OCI-LY7 (cell line): Measurements from ENCODE around the gene ZDHHC14. TPM values are rescaled to one million over a fixed set of nuclear protein-coding genes. Genes with fewer than 3 reads are reported as not detected.
"Not testable (repeated sequence)": the region's sequence is repeated elsewhere in the genome, so short reads cannot be mapped to it uniquely, and the experiment has no call there.

Experiments
- BruUV-seq: library from RNA; stranded (reverse); fragments of 400-500 nt; replicated peaks from 2 replicates; lab custom pipeline; 2021; lab: Mats Ljungman, UMichigan
- CTCF ChIA-PET: fragments of 300-600 bp; sonication (Branson Sonifier 250); formaldehyde crosslinking; loops from one replicate; lab custom pipeline; 2022; ENCODE audit warnings: antibody characterized with exemption; ENCODE audit not compliant: unreplicated experiment; lab: Charles Lee
- POLR2A ChIA-PET: fragments of 300-600 bp; sonication (Branson Sonifier 250); formaldehyde crosslinking; loops from one replicate; lab custom pipeline; 2022; ENCODE audit warnings: antibody characterized with exemption; lab: Charles Lee
- DNase-seq: peaks from one replicate; pipeline ENCODE4 v3.0.0-alpha.2; 2015; ENCODE audit warnings: low spot score
- H2AFZ ChIP-seq: fragments of 200-600 bp; sonication (generic), shearing (Covaris generic); 2 replicates; pipeline ENCODE4 v1.6.1; 2014; ENCODE audit warnings: mild to moderate bottlenecking, antibody characterized with exemption, low read length, moderate library complexity
- H3K27ac ChIP-seq: fragments of 200-600 bp; sonication (generic); 2 replicates; pipeline ENCODE4 v1.5.1; 2014; ENCODE audit warnings: mixed run types, low read depth, mild to moderate bottlenecking, moderate library complexity, low read length, inconsistent platforms; ENCODE audit not compliant: poor library complexity, severe bottlenecking
- H3K36me3 ChIP-seq: fragments of 200-600 bp; sonication (generic); 2 replicates; pipeline ENCODE4 v1.6.1; 2014; ENCODE audit warnings: mild to moderate bottlenecking, antibody characterized with exemption, low read length, moderate library complexity, mixed read lengths; ENCODE audit not compliant: insufficient read depth
- H3K4me1 ChIP-seq: fragments of 200-600 bp; sonication (generic); 2 replicates; pipeline ENCODE4 v1.5.1; 2014; ENCODE audit warnings: mild to moderate bottlenecking, low read length; ENCODE audit not compliant: insufficient read depth, poor library complexity, severe bottlenecking
- H3K4me2 ChIP-seq: fragments of 200-600 bp; sonication (generic); 2 replicates; pipeline ENCODE4 v1.6.1; 2014; ENCODE audit warnings: mild to moderate bottlenecking, low read length
- H3K4me3 ChIP-seq: fragments of 200-600 bp; sonication (generic); 2 replicates; pipeline ENCODE4 v1.5.1; 2014; ENCODE audit warnings: mild to moderate bottlenecking, low read depth, low read length; ENCODE audit not compliant: poor library complexity, severe bottlenecking
- H3K79me2 ChIP-seq: fragments of 200-600 bp; sonication (generic); 2 replicates; pipeline ENCODE4 v1.6.1; 2016; ENCODE audit warnings: low read depth, mild to moderate bottlenecking, low read length, moderate library complexity, mixed read lengths; ENCODE audit not compliant: insufficient read depth
- H3K9me2 ChIP-seq: fragments of 200-600 bp; sonication (generic); 2 replicates; pipeline ENCODE4 v1.6.1; 2016; ENCODE audit warnings: mild to moderate bottlenecking, low read length, mixed read lengths; ENCODE audit not compliant: insufficient read depth
- H3K9me3 ChIP-seq: fragments of 200-600 bp; sonication (generic); 2 replicates; pipeline ENCODE4 v1.6.1; 2014; ENCODE audit warnings: mild to moderate bottlenecking, mixed run types, low read length, mixed read lengths
- H4K20me1 ChIP-seq: fragments of 200-600 bp; sonication (generic); 2 replicates; pipeline ENCODE4 v1.6.1; 2014; ENCODE audit warnings: mild to moderate bottlenecking, antibody characterized with exemption, low read length, moderate library complexity, mixed read lengths; ENCODE audit not compliant: insufficient read depth
- EZH2phosphoT487 ChIP-seq: fragments of 200-600 bp; sonication (generic); IDR thresholded peaks from 2 replicates; pipeline ENCODE4 v1.6.1; 2018; ENCODE audit warnings: low read depth, borderline replicate concordance, mild to moderate bottlenecking, mixed run types, antibody characterized with exemption, low read length, moderate library complexity, mixed read lengths
- intact Hi-C: fragments of 100-400 bp; cut with micrococcal nuclease; formaldehyde crosslinking; loops from one replicate; pipeline ENCODE4 v1.10.0; 2022; ENCODE audit not compliant: unreplicated experiment
- total RNA-seq, 2 experiments: library from RNA; depleted of rRNA in 1 of 2; stranded (reverse); fragments of >200 nt in 1 of 2; shearing (Covaris generic) in 1 of 2; gene quantifications; 2 replicates each; pipeline ENCODE4 v1.2.3, GENCODE V29; 2014 to 2022
- TF ChIP-seq, protein P1 (sequence below): fragments of 200-600 bp; sonication (generic); conservative IDR thresholded peaks from 2 replicates; pipeline ENCODE4 v1.5.1; 2014; ENCODE audit warnings: mild to moderate bottlenecking, antibody characterized with exemption, low read length, moderate library complexity, mixed read lengths

ZDHHC14 gene
- total RNA-seq, 2 experiments from 2014 or later, result 0.69 to 3.0 TPM

DNA sequence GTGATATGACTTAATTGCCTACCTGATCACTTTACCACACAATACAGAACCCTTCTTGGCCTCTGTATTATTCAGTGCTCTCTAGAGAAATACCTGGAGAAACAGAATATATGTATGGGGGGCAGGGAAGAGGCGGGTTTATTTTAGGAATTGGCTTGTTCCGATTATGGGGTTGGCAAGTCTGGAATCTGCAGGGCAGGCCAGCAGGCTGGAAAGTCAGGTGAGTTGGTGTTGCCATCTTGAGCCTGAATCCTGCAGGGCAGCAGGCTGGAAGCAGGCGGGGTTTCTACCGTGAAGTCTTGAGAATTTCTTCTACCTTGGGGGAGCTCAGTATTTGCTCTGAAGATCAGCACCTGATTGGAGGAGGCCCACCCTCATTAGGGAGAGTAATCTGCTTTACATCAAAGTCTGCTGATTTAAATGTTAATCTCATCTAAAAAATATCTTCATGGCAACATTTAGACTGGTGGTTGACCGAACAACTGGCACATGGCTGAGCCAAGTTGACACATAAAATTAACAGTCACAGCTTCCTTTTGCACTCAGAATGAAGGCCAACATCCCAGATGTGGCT lies 193.9 kb downstream of the ZDHHC14 start:
- intact Hi-C loops, result loop anchor here (5.0 kb wide), 1 partner anchor 193 kb away; the partner anchor contains the start of gene ZDHHC14
- Histone ChIP-seq H2AFZ (no peak overlapping the region), H3K4me3 (no peak overlapping the region), H3K36me3 (no peaks in the 10 kb centered on the region), H3K4me2 (no peak overlapping the region), H3K9me2 (no peaks in the 10 kb centered on the region), H4K20me1 (no peaks in the 10 kb centered on the region), H3K79me2 (no peaks in the 10 kb centered on the region), H3K27ac (no peak overlapping the region), H3K4me1 (peaks cover 52% of the 10 kb centered on the region), H3K9me3 (peaks cover 11% of the 10 kb centered on the region; the same call in 1 of the 2 replicates)
- POLR2A ChIA-PET, result interaction anchor here (0.6 to 1.8 kb wide), 2 partner anchors 10 to 13 kb away, joined by 4 to 5 read pairs; no protein-coding TSS in a partner anchor
- DNase-seq, result no peak
- TF ChIP-seq, protein P1, sequence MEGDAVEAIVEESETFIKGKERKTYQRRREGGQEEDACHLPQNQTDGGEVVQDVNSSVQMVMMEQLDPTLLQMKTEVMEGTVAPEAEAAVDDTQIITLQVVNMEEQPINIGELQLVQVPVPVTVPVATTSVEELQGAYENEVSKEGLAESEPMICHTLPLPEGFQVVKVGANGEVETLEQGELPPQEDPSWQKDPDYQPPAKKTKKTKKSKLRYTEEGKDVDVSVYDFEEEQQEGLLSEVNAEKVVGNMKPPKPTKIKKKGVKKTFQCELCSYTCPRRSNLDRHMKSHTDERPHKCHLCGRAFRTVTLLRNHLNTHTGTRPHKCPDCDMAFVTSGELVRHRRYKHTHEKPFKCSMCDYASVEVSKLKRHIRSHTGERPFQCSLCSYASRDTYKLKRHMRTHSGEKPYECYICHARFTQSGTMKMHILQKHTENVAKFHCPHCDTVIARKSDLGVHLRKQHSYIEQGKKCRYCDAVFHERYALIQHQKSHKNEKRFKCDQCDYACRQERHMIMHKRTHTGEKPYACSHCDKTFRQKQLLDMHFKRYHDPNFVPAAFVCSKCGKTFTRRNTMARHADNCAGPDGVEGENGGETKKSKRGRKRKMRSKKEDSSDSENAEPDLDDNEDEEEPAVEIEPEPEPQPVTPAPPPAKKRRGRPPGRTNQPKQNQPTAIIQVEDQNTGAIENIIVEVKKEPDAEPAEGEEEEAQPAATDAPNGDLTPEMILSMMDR, result no peak
- no peak for TF ChIP-seq EZH2phosphoT487
- no TSS peak for BruUV-seq
- CTCF ChIA-PET, result no interaction called here

DNA sequence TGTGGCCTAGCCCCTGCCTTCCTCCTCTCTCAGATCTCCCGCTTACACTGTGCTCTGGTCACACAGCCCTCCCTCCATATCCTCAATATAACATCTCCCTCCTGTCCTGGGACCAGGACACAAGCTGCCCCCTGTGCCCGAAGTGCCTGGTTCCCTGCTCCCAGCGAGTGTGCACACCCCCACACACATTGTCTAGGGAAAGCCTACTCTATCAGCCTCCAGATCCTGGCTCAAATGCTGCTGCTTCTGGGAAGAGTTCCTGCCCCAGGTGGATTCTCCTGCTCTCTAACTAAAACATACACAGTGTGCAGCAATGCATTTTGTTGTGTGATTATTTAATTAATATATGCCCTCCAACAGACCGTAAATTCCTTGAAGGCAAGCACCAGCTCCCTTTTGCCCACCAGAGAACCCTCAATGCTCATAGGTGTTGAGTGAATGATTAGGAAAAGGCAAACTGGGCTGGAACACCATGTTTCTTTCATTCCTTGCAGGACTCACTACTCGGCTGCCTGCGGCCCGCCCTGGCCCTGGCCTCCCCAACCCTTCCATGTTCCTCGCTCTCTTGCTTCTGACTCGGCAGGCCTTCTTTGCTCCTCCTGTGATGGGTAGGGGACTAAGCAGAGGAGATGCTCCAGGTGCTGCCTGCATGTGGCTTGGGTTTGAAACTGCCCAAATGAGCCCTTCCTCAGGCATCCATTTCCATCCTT lies 194.6 kb downstream of the ZDHHC14 start:
- POLR2A ChIA-PET, result interaction anchor here (0.6 to 1.8 kb wide), 2 partner anchors 9 to 12 kb away, joined by 4 to 5 read pairs; no protein-coding TSS in a partner anchor
- Histone ChIP-seq H2AFZ (0 out of 2 replicates have a peak overlapping the region, but pooled peaks have one; percentile 29), H3K79me2 (no peaks in the 10 kb centered on the region), H3K36me3 (no peaks in the 10 kb centered on the region), H3K9me3 (peaks cover 13% of the 10 kb centered on the region; the same call in 1 of the 2 replicates), H3K4me1 (peaks cover 45% of the 10 kb centered on the region), H4K20me1 (no peaks in the 10 kb centered on the region), H3K4me3 (no peak overlapping the region), H3K9me2 (no peaks in the 10 kb centered on the region), H3K27ac (no peak overlapping the region), H3K4me2 (no peak overlapping the region)
- no TSS peak for BruUV-seq
- intact Hi-C loops, result no loop called here
- no peak for TF ChIP-seq EZH2phosphoT487
- TF ChIP-seq, protein P1, result no peak
- CTCF ChIA-PET, result no interaction called here
- DNase-seq, result no peak

GRCh38 chr6:157576991-157577390 lies 196.0 kb downstream of the ZDHHC14 start:
- BruUV-seq, H3K9me2 ChIP-seq, DNase-seq: not testable (repeated sequence)

DNA sequence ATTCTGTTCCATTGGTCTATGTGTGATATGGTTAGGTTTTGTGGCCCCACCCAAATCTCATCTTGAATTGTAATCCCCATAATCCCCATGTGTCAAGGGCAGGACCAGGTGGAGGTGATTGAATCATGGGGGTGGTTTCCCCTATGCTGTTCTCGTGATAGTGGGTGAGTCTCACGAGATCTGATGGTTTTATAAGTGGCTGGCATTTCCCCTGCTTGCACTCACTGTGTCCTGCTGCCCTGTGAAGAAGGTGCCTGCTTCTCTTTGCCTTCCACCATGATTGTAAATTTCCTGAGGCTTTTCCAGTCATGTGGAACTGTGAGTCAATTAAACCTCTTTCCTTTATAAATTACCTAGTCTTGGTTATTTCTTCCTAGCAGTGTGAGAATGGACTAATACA lies 197.5 kb downstream of the ZDHHC14 start:
- H3K79me2 ChIP-seq, BruUV-seq, H3K27ac ChIP-seq, H3K36me3 ChIP-seq, H2AFZ ChIP-seq, intact Hi-C loops, H3K9me2 ChIP-seq, CTCF ChIA-PET, H3K4me3 ChIP-seq, H4K20me1 ChIP-seq, DNase-seq, H3K4me2 ChIP-seq: not testable (repeated sequence)
- H3K9me3 ChIP-seq, result peaks cover 13% of the 10 kb centered on the region; the same call in 1 of the 2 replicates
- POLR2A ChIA-PET, result interaction anchor here (0.7 to 2.1 kb wide), 4 partner anchors 9 to 773 kb away, joined by 5 to 10 read pairs (median 6); no protein-coding TSS in a partner anchor
- peaks cover 16% of the 10 kb centered on the region for H3K4me1 ChIP-seq

More at GRCh38 chr6:157576991-157577390, 196.0 kb downstream of the ZDHHC14 start:
- H2AFZ ChIP-seq, H4K20me1 ChIP-seq, H3K4me3 ChIP-seq, intact Hi-C loops, H3K36me3 ChIP-seq, H3K27ac ChIP-seq, H3K4me2 ChIP-seq, H3K79me2 ChIP-seq, POLR2A ChIA-PET, CTCF ChIA-PET: not testable (repeated sequence)
- Histone ChIP-seq H3K9me3 (peaks cover 13% of the 10 kb centered on the region; the same call in 1 of the 2 replicates), H3K4me1 (peaks cover 31% of the 10 kb centered on the region)
